HCT116 (cell line): ENCODE measurements around the gene LDLRAD4.

Experiments
- EZH2 ChIP-seq: fragments of 200-600 bp; sonication (generic); IDR thresholded peaks from 2 replicates; pipeline ENCODE4 v1.6.1; 2017; ENCODE audit warnings: antibody characterized with exemption, mixed run types
- FOSL1 ChIP-seq: IDR thresholded peaks from 2 replicates; pipeline ENCODE4 v1.6.1; 2012; ENCODE audit warnings: low read depth
- POLR2A ChIP-seq: IDR thresholded peaks from 2 replicates; pipeline ENCODE4 v1.7.0; 2011; ENCODE audit warnings: borderline replicate concordance; ENCODE audit not compliant: insufficient read depth, insufficient read length; ENCODE audit errors: extremely low read depth
- POLR2AphosphoS5 ChIP-seq: IDR thresholded peaks from 2 replicates; pipeline ENCODE4 v1.6.1; 2011; ENCODE audit warnings: mild to moderate bottlenecking, low read depth, low read length, moderate library complexity
- SIN3A ChIP-seq: IDR thresholded peaks from 2 replicates; pipeline ENCODE4 v1.6.1; 2012; ENCODE audit warnings: low read depth
- SP1 ChIP-seq: IDR thresholded peaks from 2 replicates; pipeline ENCODE4 v1.6.1; 2012; ENCODE audit warnings: low read depth
- TCF7L2 ChIP-seq: IDR thresholded peaks from 2 replicates; pipeline ENCODE4 v1.7.0; 2011; ENCODE audit warnings: borderline replicate concordance, inconsistent platforms; ENCODE audit not compliant: insufficient read depth, insufficient read length; ENCODE audit errors: extremely low read depth
- ZNF274 ChIP-seq: fragments of 200-500 bp; sonication (Bioruptor generic); IDR thresholded peaks from 2 replicates; pipeline ENCODE4 v1.6.1; 2014; ENCODE audit warnings: mild to moderate bottlenecking, low read depth, low read length, inconsistent platforms
- TF ChIP-seq, protein P1 (sequence below): IDR thresholded peaks from 2 replicates; pipeline ENCODE4 v1.6.1; 2012; ENCODE audit warnings: low read depth
- TF ChIP-seq, protein P2 (sequence below), 3 experiments: fragments of 200-600 bp in 1 of 3; sonication (generic) in 1 of 3; IDR thresholded peaks in 2 of 3; conservative IDR thresholded peaks in 1 of 3; 2 replicates each; pipeline ENCODE4 v1.5.1; 2012 to 2017; ENCODE audit warnings: low read depth in 2 of 3, low read length in 2 of 3, antibody characterized with exemption in 1 of 3, borderline replicate concordance in 1 of 3, control low read depth in 1 of 3, mild to moderate bottlenecking in 1 of 3, mixed read lengths in 1 of 3, mixed run types in 1 of 3, moderate library complexity in 1 of 3; ENCODE audit not compliant: insufficient read depth in 1 of 3
- TF ChIP-seq, protein P3 (sequence below): IDR thresholded peaks from 2 replicates; pipeline ENCODE4 v1.6.1; 2011; ENCODE audit warnings: mild to moderate bottlenecking, low read length, moderate library complexity; ENCODE audit not compliant: insufficient replicate concordance; ENCODE audit errors: extremely low read depth
- TF ChIP-seq, protein P4 (sequence below): IDR thresholded peaks from 2 replicates; pipeline ENCODE4 v1.6.1; 2012

DNA sequence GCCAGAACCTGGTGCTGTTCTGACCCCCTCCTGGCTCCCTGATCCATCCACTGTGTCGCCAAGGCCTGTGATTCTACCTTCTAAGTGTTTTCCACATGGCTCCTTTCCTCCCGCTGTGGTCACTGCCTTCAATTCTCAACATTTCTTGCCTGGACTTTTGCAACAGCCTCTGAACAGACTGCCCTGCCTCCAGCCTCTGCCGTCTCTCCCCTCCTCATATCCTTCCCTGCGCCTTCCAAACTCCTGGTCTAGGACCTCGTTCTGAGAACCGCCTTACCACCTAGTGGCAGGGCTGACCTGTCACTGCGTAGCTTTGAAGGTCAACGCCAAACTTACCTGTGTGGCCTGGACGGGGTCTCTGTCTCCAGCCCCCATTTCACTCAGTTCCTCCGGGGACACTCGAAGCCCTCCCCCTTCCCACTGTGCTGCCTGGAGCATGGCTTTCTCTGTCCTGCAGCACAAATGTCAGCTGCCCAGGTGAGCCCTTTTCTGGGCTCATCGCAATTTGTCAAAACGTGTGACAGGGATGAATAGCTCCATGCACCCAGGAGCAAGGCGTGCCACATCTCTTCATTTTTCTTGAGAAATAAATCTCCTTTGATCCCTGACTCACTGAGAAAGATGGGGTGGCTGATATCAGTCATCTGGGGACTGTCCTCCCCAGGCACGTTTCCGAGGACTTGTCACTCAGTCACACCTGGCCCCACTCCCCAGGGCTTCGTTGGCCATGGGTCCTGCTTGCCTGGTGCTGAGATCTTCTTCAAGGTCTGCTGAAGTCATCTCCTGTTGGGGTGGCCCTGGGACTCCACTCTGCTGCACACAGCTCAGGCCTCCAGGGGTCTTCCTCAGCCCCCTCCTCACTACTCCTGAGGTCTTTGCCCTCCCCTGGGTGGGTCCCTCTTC lies 46.7 kb downstream of the LDLRAD4 start:
- TF ChIP-seq POLR2AphosphoS5 (no peak), SIN3A (no peak), ZNF274 (no peak), POLR2A (no peak), SP1 (no peak), TCF7L2 (no peak), EZH2 (no peak), FOSL1 (no peak)
- TF ChIP-seq, protein P1, sequence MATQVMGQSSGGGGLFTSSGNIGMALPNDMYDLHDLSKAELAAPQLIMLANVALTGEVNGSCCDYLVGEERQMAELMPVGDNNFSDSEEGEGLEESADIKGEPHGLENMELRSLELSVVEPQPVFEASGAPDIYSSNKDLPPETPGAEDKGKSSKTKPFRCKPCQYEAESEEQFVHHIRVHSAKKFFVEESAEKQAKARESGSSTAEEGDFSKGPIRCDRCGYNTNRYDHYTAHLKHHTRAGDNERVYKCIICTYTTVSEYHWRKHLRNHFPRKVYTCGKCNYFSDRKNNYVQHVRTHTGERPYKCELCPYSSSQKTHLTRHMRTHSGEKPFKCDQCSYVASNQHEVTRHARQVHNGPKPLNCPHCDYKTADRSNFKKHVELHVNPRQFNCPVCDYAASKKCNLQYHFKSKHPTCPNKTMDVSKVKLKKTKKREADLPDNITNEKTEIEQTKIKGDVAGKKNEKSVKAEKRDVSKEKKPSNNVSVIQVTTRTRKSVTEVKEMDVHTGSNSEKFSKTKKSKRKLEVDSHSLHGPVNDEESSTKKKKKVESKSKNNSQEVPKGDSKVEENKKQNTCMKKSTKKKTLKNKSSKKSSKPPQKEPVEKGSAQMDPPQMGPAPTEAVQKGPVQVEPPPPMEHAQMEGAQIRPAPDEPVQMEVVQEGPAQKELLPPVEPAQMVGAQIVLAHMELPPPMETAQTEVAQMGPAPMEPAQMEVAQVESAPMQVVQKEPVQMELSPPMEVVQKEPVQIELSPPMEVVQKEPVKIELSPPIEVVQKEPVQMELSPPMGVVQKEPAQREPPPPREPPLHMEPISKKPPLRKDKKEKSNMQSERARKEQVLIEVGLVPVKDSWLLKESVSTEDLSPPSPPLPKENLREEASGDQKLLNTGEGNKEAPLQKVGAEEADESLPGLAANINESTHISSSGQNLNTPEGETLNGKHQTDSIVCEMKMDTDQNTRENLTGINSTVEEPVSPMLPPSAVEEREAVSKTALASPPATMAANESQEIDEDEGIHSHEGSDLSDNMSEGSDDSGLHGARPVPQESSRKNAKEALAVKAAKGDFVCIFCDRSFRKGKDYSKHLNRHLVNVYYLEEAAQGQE, result no peak
- TF ChIP-seq, protein P2, sequence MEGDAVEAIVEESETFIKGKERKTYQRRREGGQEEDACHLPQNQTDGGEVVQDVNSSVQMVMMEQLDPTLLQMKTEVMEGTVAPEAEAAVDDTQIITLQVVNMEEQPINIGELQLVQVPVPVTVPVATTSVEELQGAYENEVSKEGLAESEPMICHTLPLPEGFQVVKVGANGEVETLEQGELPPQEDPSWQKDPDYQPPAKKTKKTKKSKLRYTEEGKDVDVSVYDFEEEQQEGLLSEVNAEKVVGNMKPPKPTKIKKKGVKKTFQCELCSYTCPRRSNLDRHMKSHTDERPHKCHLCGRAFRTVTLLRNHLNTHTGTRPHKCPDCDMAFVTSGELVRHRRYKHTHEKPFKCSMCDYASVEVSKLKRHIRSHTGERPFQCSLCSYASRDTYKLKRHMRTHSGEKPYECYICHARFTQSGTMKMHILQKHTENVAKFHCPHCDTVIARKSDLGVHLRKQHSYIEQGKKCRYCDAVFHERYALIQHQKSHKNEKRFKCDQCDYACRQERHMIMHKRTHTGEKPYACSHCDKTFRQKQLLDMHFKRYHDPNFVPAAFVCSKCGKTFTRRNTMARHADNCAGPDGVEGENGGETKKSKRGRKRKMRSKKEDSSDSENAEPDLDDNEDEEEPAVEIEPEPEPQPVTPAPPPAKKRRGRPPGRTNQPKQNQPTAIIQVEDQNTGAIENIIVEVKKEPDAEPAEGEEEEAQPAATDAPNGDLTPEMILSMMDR (IDR thresholded peaks at IDR 0.05 in 2 of 3, conservative IDR thresholded peaks at IDR 0.05 in 1 of 3; ENCODE audit: borderline replicate concordance in 1 of 3, insufficient read depth in 1 of 3, low read depth in 2 of 3, low read length in 2 of 3), result no peak
- TF ChIP-seq, protein P3, sequence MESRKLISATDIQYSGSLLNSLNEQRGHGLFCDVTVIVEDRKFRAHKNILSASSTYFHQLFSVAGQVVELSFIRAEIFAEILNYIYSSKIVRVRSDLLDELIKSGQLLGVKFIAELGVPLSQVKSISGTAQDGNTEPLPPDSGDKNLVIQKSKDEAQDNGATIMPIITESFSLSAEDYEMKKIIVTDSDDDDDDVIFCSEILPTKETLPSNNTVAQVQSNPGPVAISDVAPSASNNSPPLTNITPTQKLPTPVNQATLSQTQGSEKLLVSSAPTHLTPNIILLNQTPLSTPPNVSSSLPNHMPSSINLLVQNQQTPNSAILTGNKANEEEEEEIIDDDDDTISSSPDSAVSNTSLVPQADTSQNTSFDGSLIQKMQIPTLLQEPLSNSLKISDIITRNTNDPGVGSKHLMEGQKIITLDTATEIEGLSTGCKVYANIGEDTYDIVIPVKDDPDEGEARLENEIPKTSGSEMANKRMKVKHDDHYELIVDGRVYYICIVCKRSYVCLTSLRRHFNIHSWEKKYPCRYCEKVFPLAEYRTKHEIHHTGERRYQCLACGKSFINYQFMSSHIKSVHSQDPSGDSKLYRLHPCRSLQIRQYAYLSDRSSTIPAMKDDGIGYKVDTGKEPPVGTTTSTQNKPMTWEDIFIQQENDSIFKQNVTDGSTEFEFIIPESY, result no peak
- TF ChIP-seq, protein P4, sequence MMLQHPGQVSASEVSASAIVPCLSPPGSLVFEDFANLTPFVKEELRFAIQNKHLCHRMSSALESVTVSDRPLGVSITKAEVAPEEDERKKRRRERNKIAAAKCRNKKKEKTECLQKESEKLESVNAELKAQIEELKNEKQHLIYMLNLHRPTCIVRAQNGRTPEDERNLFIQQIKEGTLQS, result no peak
